A549 (cell line): ENCODE results near the gene PZP. TPM values are rescaled to one million over a fixed set of nuclear protein-coding genes. Genes with fewer than 3 reads are reported as not detected.

ENCODE experiments used
- ATAC-seq, 2 experiments: fragments of 200-7000 bp in 1 of 2; fragments of >200 bp in 1 of 2; cut with Nextera tagmentation in 1 of 2; cut with Tn5 transposase in 1 of 2; 3 replicates each; pipeline versions ENCODE4 v1.8.0 to v1.9.1; 2018 to 2020; ENCODE audit warnings: mild to moderate bottlenecking in 1 of 2, moderate library complexity in 1 of 2
- CTCF ChIA-PET: fragments of 300-600 bp; sonication (Branson Sonifier 250); formaldehyde crosslinking; extraction: SDS; loops from one replicate; lab custom pipeline; 2021; ENCODE audit warnings: antibody characterized with exemption, inconsistent platforms; lab: Yijun Ruan, JAX
- POLR2A ChIA-PET: fragments of 350-600 bp; formaldehyde crosslinking; extraction: SDS; loops from one replicate; lab custom pipeline; 2021; ENCODE audit warnings: antibody characterized with exemption, inconsistent platforms; lab: Yijun Ruan, JAX
- DNase-seq, 2 experiments: peaks; one replicate each; pipeline versions ENCODE4 v3.0.0 to v3.0.0-alpha.2; 2011 to 2016; ENCODE audit warnings: low read depth in 1 of 2, low spot score in 1 of 2
- FAIRE-seq: peaks from 2 replicates; lab custom pipeline; 2011; peaks lifted over from hg19 to GRCh38; lab: Jason Lieb, UNC
- H3K27ac ChIP-seq, 2 experiments: fragments of >200 bp; sonication (Bioruptor Twin); formaldehyde crosslinking; 3 replicates each; pipeline ENCODE4 v1.5.1; 2016 to 2017
- H3K4me1 ChIP-seq: fragments of >200 bp; sonication (Bioruptor Twin); formaldehyde crosslinking; 3 replicates; pipeline ENCODE4 v1.6.1; 2016
- H3K4me2 ChIP-seq: fragments of >200 bp; sonication (Bioruptor Twin); formaldehyde crosslinking; 3 replicates; pipeline ENCODE4 v1.6.1; 2016
- H3K4me3 ChIP-seq: fragments of >200 bp; sonication (Bioruptor Twin); formaldehyde crosslinking; 3 replicates; pipeline ENCODE4 v1.5.1; 2016
- H3K9me3 ChIP-seq: fragments of >200 bp; sonication (Bioruptor Twin); formaldehyde crosslinking; 3 replicates; pipeline ENCODE4 v1.6.1; 2016
- CBX2 ChIP-seq: fragments of 200-600 bp; sonication (generic); IDR thresholded peaks from 2 replicates; pipeline ENCODE4 v1.6.1; 2016; ENCODE audit warnings: low read depth, mild to moderate bottlenecking, borderline replicate concordance
- CBX8 ChIP-seq: fragments of 200-600 bp; sonication (generic); IDR thresholded peaks from 2 replicates; pipeline ENCODE4 v1.6.1; 2016
- CEBPB ChIP-seq, 2 experiments: fragments of >200 bp in 1 of 2; sonication (Bioruptor Twin) in 1 of 2; formaldehyde crosslinking in 1 of 2; IDR thresholded peaks; 2 replicates each; pipeline ENCODE4 v1.6.1; 2012 to 2016
- EHMT2 ChIP-seq: fragments of 200-600 bp; sonication (generic); IDR thresholded peaks from 2 replicates; pipeline ENCODE4 v1.6.1; 2016; ENCODE audit warnings: antibody characterized with exemption, low read depth, mild to moderate bottlenecking, moderate library complexity
- ESRRA ChIP-seq: fragments of 150-350 bp; IDR thresholded peaks from 2 replicates; pipeline ENCODE4 v1.6.1; 2014; ENCODE audit warnings: mild to moderate bottlenecking, low read length, borderline replicate concordance
- FOSL2 ChIP-seq, 2 experiments: fragments of 450-650 bp in 1 of 2; fragments of >200 bp in 1 of 2; sonication (Bioruptor Twin) in 1 of 2; formaldehyde crosslinking; IDR thresholded peaks; 2 replicates each; pipeline versions ENCODE4 v1.5.0 to v1.6.1; 2016 to 2020; ENCODE audit warnings: mild to moderate bottlenecking in 1 of 2, moderate library complexity in 1 of 2
- FOXS1 ChIP-seq: fragments of 250-450 bp; sonication (Bioruptor Pico); IDR thresholded peaks from 2 replicates; pipeline ENCODE4 v1.5.0; 2020; ENCODE audit warnings: mild to moderate bottlenecking, moderate library complexity
- HDAC2 ChIP-seq: fragments of 200-600 bp; sonication (generic); IDR thresholded peaks from 2 replicates; pipeline ENCODE4 v1.6.1; 2016
- HEYL ChIP-seq: fragments of 250-450 bp; sonication (Bioruptor Pico); IDR thresholded peaks from 2 replicates; pipeline ENCODE4 v1.8.0; 2021; ENCODE audit warnings: mild to moderate bottlenecking, moderate library complexity
- HOXB5 ChIP-seq: fragments of 250-450 bp; sonication (Bioruptor Pico); IDR thresholded peaks from 2 replicates; pipeline ENCODE4 v1.5.0; 2020; ENCODE audit warnings: mild to moderate bottlenecking, moderate library complexity
- JUNB ChIP-seq: fragments of >200 bp; sonication (Bioruptor Twin); formaldehyde crosslinking; IDR thresholded peaks from 2 replicates; pipeline ENCODE4 v1.6.1; 2016
- MAZ ChIP-seq: fragments of 150-350 bp; IDR thresholded peaks from 2 replicates; pipeline ENCODE4 v1.6.1; 2014; ENCODE audit warnings: antibody characterized with exemption, low read depth, low read length, borderline replicate concordance
- NR3C1 ChIP-seq: fragments of >200 bp; sonication (Bioruptor Twin); formaldehyde crosslinking; IDR thresholded peaks from 3 replicates; pipeline ENCODE4 v1.6.1; 2017
- POLR2AphosphoS2 ChIP-seq: conservative IDR thresholded peaks from 2 replicates; pipeline ENCODE4 v1.6.1; 2012; ENCODE audit warnings: low read length, improper control_type of control experiment, inconsistent platforms
- RNF2 ChIP-seq: fragments of 200-600 bp; sonication (generic); IDR thresholded peaks from 2 replicates; pipeline ENCODE4 v1.6.1; 2016; ENCODE audit warnings: low read depth, mild to moderate bottlenecking, antibody characterized with exemption, moderate library complexity, borderline replicate concordance
- SMC3 ChIP-seq: fragments of >200 bp; sonication (Bioruptor Twin); formaldehyde crosslinking; IDR thresholded peaks from 3 replicates; pipeline ENCODE4 v1.6.1; 2018; ENCODE audit warnings: inconsistent platforms
- TFCP2L1 ChIP-seq: fragments of 250-450 bp; sonication (Bioruptor Pico); IDR thresholded peaks from 2 replicates; pipeline ENCODE4 v1.5.0; 2021; ENCODE audit warnings: mild to moderate bottlenecking
- TP53 ChIP-seq: fragments of 250-450 bp; sonication (Bioruptor Pico); IDR thresholded peaks from 2 replicates; pipeline ENCODE4 v1.5.0; 2021; ENCODE audit warnings: mild to moderate bottlenecking, moderate library complexity
- ZNF302 ChIP-seq: fragments of 250-450 bp; sonication (Bioruptor Pico); IDR thresholded peaks from 2 replicates; pipeline ENCODE4 v1.9.0; 2021; ENCODE audit warnings: inconsistent platforms, mild to moderate bottlenecking, moderate library complexity
- ZSCAN20 ChIP-seq: fragments of 250-450 bp; sonication (Bioruptor Pico); IDR thresholded peaks from 2 replicates; pipeline ENCODE4 v1.8.0; 2022; ENCODE audit warnings: mild to moderate bottlenecking, moderate library complexity
- WGBS: methylation state at CpG from one replicate; pipeline ENCODE4 v1.1.6; 2017; ENCODE audit errors: missing lambda C conversion rate; 5-methylcytosine and 5-hydroxymethylcytosine counted together
- polyA plus RNA-seq, 4 experiments: library from polyadenylated mRNA; depleted of rRNA in 3 of 4; stranded (reverse); fragments of >200 nt; fragmentation: RNase III in 1 of 4; extraction: RNeasy Plus Mini Kit Qiagen cat#74134 plus additional on column Dnase treatment in 1 of 4; gene quantifications; 2 replicates in 3 of 4; 3 replicates in 1 of 4; pipeline ENCODE4 v1.2.3, GENCODE V29; 2011 to 2017
- TF ChIP-seq, protein P1 (sequence below): fragments of 150-350 bp; IDR thresholded peaks from 2 replicates; pipeline ENCODE4 v1.6.1; 2014; ENCODE audit warnings: low read depth, mild to moderate bottlenecking, low read length
- TF ChIP-seq, protein P2 (sequence below): fragments of >200 bp; sonication (Bioruptor Twin); formaldehyde crosslinking; IDR thresholded peaks from 3 replicates; pipeline ENCODE4 v1.5.1; 2016
- TF ChIP-seq, protein P3 (sequence below): fragments of >200 bp; sonication (Bioruptor Twin); formaldehyde crosslinking; IDR thresholded peaks from 3 replicates; pipeline ENCODE4 v1.6.1; 2016
- TF ChIP-seq, protein P4 (sequence below): fragments of 250-450 bp; sonication (Bioruptor Pico); IDR thresholded peaks from 2 replicates; pipeline ENCODE4 v1.5.0; 2020; ENCODE audit warnings: low read depth, mild to moderate bottlenecking, moderate library complexity

Gene PZP
- polyA plus RNA-seq, 2 of the 4 experiments (the other 2 are of a cell fraction), result not detected

DNA sequence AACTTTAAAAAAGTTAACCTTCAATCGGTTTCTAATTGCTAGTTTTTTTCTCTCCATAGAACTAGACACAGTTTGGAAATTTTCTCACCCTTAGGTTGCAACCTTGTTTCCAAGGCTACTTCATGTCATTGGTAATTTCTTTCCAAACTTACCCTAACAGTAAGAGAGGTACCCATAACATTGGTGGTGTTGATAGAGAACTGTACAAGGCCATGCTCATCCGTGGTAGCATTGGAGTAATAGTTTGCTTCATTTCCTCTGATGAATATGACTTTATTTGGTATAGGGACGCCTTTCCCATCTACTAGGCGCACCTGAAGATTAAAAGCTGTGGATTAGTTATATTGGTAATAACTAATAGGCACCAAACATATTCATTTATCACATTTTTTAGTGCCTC, 104.1 kb downstream of the PZP start:
- FAIRE-seq (no peak), ATAC-seq (no peak), DNase-seq (no peak)
- ChIA-PET CTCF (interaction anchor here (1.2 kb wide), 1 partner anchor 10 kb away, joined by 3 read pairs; no protein-coding TSS in a partner anchor), POLR2A (no interaction called here)
- H3K4me1 ChIP-seq, result no peaks in the 10 kb centered on the region
- no peaks in the 10 kb centered on the region for H3K9me3 ChIP-seq
- no peak overlapping the region for H3K27ac ChIP-seq
- TF ChIP-seq RNF2, result no peak
- no peak for TF ChIP-seq FOSL2 (IDR thresholded peaks at IDR 0.05)
- TF ChIP-seq FOSL2 (CRISPR knock-in tag; IDR thresholded peaks at IDR 0.05), result no peak
- TF ChIP-seq, protein P1, sequence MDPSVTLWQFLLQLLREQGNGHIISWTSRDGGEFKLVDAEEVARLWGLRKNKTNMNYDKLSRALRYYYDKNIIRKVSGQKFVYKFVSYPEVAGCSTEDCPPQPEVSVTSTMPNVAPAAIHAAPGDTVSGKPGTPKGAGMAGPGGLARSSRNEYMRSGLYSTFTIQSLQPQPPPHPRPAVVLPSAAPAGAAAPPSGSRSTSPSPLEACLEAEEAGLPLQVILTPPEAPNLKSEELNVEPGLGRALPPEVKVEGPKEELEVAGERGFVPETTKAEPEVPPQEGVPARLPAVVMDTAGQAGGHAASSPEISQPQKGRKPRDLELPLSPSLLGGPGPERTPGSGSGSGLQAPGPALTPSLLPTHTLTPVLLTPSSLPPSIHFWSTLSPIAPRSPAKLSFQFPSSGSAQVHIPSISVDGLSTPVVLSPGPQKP, result no peak
- no peak for TF ChIP-seq CBX8
- TF ChIP-seq, protein P2, sequence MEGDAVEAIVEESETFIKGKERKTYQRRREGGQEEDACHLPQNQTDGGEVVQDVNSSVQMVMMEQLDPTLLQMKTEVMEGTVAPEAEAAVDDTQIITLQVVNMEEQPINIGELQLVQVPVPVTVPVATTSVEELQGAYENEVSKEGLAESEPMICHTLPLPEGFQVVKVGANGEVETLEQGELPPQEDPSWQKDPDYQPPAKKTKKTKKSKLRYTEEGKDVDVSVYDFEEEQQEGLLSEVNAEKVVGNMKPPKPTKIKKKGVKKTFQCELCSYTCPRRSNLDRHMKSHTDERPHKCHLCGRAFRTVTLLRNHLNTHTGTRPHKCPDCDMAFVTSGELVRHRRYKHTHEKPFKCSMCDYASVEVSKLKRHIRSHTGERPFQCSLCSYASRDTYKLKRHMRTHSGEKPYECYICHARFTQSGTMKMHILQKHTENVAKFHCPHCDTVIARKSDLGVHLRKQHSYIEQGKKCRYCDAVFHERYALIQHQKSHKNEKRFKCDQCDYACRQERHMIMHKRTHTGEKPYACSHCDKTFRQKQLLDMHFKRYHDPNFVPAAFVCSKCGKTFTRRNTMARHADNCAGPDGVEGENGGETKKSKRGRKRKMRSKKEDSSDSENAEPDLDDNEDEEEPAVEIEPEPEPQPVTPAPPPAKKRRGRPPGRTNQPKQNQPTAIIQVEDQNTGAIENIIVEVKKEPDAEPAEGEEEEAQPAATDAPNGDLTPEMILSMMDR, result no peak
- TF ChIP-seq, protein P3, sequence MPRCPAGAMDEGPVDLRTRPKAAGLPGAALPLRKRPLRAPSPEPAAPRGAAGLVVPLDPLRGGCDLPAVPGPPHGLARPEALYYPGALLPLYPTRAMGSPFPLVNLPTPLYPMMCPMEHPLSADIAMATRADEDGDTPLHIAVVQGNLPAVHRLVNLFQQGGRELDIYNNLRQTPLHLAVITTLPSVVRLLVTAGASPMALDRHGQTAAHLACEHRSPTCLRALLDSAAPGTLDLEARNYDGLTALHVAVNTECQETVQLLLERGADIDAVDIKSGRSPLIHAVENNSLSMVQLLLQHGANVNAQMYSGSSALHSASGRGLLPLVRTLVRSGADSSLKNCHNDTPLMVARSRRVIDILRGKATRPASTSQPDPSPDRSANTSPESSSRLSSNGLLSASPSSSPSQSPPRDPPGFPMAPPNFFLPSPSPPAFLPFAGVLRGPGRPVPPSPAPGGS, result no peak
- TF ChIP-seq HDAC2, result no peak
- TF ChIP-seq HOXB5, result no peak
- no peak overlapping the region for H3K4me2 ChIP-seq
- 3% methylated on average over 4 of the region's 4 CpGs for WGBS
- H3K4me3 ChIP-seq, result no peak overlapping the region

DNA sequence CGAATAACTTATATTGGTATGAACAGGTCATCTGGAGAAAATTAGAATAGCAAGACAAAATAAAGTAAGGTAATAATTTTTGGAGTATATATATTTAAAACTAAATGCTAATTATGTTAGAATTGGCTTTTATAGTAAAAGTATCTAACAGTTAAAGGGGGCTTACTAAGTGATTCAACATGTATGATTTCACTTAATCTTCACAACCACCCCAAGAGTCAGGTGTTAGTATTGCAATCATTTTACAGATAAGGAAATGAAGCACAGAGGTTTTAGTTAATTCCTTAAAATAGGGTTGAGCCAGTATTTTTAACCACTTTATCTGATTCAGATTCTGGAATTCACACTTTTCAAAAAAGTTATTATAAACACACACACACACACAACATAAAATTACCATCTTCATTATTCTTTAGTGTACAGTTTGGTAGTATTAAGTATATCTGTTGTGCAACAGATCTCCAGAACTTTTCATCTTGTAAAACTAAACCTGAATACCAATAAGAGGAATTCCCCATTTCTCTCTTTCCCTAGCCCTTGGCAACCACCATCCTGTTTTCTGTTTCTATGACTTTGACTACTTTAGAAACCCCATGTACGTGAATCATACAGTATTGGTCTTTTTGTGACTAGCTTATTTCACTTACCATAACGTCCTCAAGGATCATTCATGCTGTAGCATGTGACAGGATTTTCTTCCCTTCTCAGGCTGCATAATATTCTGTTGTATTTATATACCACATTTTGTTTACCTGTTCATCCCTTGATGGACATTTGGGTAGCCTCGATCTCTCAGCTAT, 104.9 kb downstream of the PZP start:
- WGBS, result 46% methylated on average over 4 of the region's 4 CpGs
- H3K4me3 ChIP-seq, result no peak overlapping the region
- DNase-seq (no peak), ATAC-seq (no peak), FAIRE-seq (no peak)
- ChIA-PET CTCF (interaction anchor here (0.6 kb wide), 1 partner anchor 1839 kb away, joined by 3 read pairs; no protein-coding TSS in a partner anchor), POLR2A (no interaction called here)
- TF ChIP-seq EHMT2 (no peak), CBX2 (no peak), POLR2AphosphoS2 (no peak), HDAC2 (no peak), JUNB (no peak), SMC3 (no peak), ZNF302 (no peak)
- no peak overlapping the region for H3K4me2 ChIP-seq
- no peak overlapping the region for H3K27ac ChIP-seq
- no peaks in the 10 kb centered on the region for H3K4me1 ChIP-seq
- H3K9me3 ChIP-seq, result no peaks in the 10 kb centered on the region

DNA sequence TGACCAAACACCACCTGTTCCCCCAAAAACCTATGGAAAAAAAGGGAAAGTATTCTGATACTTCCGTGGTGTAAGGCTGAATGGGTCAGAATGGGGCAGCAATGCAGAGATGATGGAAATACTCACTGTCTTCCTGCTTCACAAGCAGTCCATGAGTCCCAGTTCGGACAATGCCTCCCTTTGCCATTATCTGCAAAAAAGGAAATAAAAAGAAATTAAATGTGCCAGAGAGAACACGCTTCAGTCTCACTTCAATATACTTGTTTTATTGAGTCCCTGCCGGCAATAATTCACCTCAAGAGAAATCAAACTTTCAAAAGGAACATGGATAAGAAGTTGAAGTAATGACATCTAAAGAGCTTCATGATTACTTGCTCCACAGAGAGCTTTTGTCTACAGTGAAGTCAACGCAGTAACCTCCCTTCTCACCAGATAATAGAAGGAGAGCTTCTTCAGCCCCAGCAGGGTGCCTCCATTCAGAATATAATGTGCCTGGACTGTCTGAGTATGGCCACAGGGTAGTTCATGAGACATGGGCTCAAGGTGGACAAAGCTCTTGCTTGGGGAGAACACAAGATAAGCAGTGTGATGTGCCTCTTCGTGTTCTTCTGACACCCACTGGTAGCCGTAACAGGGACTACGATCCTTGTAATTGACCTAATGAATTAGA, 107.0 kb downstream of the PZP start:
- ATAC-seq (no peak), FAIRE-seq (no peak), DNase-seq (no peak)
- H3K9me3 ChIP-seq, result no peaks in the 10 kb centered on the region
- no peak overlapping the region for H3K27ac ChIP-seq
- no peak overlapping the region for H3K4me2 ChIP-seq
- 20% methylated on average over 8 of the region's 8 CpGs for WGBS
- ChIA-PET POLR2A (no interaction called here), CTCF (interaction anchor here (1.2 to 2.4 kb wide), 4 partner anchors 12 to 52 kb away, joined by 3 to 6 read pairs (median 4); no protein-coding TSS in a partner anchor)
- no peak overlapping the region for H3K4me3 ChIP-seq
- H3K4me1 ChIP-seq, result no peaks in the 10 kb centered on the region
- TF ChIP-seq HEYL (CRISPR knock-in tag) (no peak), ZSCAN20 (CRISPR knock-in tag) (no peak), CBX2 (no peak), NR3C1 (no peak), CEBPB (IDR thresholded peaks at IDR 0.05) (no peak), ZNF302 (no peak), ESRRA (no peak), FOXS1 (CRISPR knock-in tag) (no peak), TFCP2L1 (no peak), TP53 (CRISPR knock-in tag) (no peak), MAZ (no peak)
- TF ChIP-seq, protein P4, sequence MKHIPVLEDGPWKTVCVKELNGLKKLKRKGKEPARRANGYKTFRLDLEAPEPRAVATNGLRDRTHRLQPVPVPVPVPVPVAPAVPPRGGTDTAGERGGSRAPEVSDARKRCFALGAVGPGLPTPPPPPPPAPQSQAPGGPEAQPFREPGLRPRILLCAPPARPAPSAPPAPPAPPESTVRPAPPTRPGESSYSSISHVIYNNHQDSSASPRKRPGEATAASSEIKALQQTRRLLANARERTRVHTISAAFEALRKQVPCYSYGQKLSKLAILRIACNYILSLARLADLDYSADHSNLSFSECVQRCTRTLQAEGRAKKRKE (CRISPR knock-in tag), result no peak
- TF ChIP-seq, protein P2, result no peak
